HG03095 (cell line): ENCODE measurements around the gene CNP.

ENCODE experiments used
- ATAC-seq: cut with Tn5 transposase; IDR thresholded peaks from one replicate; pipeline ENCODE4 v1.9.1; 2021; ENCODE audit warnings: moderate library complexity; ENCODE audit not compliant: unreplicated experiment

Gene CNP

DNA sequence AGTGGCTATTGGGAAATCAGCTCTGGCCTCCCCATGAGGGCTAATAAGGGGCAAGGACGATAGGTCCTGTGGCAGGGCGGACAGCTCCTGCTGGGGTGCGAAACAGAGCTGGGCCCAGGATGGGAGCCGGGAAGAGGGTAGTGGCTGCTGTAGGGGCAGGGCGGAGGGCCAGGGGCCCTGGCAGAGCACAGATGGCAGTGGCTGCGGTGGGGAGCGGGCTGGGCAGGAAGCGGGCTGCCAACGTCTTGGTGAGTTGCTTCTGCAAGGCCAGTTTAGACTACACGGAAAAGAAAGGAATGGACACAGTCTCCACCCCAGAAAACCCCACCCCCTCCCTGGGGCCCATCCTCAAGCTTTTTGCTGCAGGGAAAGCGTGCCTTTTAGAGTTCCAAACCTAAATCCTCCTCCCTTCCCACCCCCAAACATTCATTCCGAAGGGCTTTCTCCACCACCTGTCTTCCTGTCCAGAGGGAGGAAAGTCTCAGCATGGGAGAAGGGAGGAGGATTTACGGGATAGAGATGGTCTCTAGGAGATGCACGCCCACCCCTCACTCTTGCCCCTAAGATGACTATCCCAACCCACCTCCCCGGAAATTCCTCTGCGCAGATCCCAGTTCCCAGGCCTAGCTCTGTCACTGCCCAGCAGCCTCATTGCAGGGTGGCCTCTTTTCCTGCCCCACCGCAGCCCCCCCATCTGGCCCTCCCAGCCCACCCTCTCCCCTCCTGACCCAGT, 60.4 kb downstream of the CNP start:
- no peak for ATAC-seq
